ENCODE data around the gene ODC1.

ODC1 gene

DNA sequence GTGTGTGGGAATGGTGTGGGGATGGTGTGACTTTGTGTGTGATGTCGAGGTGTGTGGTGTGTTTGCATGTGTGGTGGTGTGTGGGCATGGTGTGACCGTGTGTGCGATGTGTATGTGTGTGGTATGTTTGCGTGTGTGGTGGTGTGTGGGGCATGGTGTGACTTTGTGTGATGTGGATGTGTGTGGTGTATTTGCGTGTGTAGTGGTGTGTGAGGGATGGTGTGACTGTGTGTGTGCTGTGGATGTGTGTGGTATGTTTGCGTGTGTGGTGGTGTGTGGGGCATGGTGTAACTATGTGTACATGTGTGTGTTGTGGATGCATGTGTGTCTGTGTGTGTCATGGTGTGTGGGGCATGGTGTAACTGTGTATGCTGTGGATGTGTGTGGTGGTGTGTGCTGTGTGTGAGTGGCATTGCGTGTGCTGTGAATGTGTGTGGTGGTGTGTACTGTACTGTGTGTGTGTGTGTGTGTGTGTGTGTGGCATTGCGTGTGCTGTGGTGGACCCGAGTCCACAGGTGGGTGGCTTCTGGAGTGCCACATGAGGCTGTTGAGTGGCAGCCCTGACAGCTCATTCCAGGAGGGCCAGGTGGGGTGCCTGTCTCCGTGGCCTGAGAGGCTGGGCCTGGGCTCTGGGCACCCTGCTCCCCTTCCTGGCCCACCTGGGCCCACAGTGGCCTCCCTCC lies 14.7 kb downstream of the ODC1 start:
- DNase-seq: no peak

DNA sequence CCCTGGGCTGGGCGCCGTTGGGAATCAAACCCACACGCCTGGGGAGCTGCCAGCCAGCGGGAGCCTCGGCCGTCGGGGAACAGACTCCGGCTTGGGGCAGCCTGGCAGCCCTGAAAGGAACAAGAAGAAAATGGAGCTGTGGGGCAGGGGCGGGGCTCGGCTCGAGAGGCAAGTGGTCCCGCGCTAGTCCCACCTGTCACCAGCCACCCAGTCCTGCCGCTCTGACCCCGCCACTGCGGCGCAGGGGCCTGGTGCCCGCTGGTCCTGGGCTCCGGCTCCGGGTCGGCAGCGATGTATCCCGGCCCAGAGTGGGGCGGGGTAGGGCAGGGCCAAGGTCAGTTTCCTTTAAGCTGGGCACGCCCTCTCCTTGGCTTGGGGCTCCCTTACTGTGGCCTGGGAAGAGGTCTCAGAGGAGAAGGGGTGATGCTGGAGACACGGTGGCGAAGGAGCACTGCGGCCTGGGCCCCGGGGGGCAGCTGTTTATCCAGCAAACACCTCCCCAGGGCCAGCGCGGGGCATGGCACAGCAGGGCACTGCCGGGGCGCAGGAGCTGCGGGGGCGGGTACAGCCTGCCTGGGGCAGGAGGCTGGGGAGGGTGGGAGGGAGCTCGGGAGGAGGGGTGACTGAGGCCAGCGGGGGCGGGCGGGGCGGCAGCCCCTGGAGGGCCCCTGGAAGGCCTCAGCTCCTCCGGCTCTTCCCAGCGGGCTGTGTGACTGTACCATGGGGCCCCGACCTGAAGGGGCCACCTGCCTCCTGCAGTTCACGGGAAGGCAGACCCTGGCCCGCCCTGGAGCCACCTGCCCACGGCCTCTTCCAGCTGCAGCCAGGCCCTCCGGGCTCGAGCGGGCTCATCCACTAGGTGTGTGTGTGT lies 15.6 kb downstream of the ODC1 start:
- no peak for DNase-seq

DNA sequence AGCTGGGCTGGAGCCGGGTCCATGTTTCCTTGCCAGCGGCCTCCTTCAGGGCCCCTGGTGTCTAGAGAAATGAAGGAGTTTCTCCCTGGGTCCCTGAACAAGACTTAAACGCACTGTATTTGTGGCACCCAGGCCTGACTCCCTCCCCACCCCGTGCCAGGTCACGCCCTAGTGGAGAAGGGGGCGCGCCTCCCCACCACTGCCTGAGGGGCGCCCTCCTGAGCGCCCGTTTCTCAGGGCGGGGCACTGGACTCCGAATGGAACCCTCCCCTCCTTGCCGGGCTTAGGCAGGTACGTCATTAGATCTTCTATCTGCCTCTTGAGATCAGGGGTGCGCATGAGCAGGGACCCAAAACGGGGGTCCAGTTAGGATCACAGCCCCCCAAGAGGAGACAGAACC lies 16.3 kb downstream of the ODC1 start:
- no peak for DNase-seq

DNA sequence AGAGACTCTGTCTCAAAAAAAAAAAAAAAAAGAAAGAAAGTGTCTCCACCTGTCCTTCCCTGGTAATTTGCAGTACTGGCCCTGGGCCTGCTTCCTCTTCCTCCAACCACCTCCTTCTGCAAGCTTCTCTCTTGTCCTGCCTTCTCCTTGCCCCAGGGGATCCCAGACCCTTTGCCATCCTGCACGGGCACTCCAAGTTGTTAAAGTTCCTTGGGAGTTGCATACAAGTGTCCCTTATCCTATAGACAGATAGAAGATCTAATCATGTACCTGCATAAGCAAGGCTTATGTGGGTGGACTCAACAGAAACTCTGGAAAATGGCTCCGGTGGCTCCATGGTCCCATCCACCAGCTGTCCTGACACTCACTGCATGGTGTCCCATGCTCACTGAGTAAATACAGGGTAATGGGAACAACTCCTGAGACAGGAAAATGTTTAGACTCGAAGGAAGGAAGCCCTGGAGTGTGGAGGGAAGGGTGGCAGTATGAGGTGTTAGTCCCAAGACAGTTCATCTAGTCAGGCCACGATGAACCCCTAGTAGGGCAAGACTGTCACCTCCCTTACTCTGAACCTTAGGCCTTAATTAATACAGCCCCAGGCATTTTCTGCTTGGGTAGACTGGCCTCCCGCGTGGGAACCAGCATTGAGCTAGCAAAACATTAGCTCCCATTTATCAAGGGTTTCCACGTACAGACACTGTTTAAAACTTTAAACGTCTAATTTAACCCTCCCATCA lies 17.1 kb downstream of the ODC1 start:
- no peak for DNase-seq

DNA sequence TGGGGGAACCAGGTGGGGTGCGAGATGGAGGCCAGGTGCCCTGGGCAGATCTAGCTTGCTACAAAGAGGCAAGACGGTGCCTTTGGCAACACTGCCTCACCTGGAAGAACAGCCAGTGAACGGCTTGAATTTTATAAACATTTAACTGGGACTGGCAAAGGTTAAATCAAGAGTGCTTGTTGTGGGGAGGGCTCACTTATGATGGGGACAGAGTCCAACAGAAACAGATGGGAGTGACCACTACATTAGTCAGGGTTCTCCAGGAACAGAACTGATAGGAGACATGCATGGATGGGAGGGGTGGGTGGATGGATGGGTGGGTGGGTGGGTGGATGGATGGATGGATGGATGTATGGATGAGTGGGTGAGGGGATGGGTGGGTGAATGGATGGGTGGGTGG lies 19.2 kb downstream of the ODC1 start:
- no peak for DNase-seq

DNA sequence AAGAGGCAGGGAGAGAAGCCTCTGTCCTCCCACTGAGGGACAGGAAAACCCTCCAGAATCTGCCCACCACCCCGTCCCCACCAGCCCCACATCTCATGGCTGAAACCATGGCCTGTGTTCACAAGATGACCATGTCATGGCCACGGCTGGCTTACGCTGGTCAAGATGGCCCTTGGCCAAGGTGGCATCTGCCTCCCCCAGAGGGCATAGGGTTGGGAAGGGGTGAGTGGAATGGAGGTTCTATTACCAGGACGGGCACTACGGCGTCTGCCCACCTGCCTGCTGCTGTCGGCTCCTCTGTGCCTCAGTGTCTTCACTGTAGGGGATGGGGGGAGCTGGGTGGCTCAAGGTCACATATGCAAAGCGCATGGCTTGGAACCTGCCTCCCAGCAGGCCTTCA lies 19.8 kb downstream of the ODC1 start:
- no peak for DNase-seq

DNA sequence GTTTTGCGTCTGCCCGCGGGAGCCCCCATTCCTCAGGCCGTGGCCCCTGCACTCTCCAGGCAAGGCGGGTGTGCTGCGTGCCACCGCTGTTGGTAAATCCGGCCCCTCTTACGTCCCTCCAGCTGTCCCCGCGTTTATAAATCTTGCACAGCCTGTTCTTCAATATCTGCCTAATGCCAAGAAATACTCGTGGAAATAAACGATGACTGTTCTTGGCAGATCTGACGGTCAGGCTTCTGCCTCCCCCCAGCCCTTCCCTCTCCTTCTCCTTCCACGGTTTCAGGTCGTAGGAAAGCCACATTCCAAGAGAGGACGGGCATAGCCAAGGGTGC lies 20.5 kb downstream of the ODC1 start:
- no peak for DNase-seq

DNA sequence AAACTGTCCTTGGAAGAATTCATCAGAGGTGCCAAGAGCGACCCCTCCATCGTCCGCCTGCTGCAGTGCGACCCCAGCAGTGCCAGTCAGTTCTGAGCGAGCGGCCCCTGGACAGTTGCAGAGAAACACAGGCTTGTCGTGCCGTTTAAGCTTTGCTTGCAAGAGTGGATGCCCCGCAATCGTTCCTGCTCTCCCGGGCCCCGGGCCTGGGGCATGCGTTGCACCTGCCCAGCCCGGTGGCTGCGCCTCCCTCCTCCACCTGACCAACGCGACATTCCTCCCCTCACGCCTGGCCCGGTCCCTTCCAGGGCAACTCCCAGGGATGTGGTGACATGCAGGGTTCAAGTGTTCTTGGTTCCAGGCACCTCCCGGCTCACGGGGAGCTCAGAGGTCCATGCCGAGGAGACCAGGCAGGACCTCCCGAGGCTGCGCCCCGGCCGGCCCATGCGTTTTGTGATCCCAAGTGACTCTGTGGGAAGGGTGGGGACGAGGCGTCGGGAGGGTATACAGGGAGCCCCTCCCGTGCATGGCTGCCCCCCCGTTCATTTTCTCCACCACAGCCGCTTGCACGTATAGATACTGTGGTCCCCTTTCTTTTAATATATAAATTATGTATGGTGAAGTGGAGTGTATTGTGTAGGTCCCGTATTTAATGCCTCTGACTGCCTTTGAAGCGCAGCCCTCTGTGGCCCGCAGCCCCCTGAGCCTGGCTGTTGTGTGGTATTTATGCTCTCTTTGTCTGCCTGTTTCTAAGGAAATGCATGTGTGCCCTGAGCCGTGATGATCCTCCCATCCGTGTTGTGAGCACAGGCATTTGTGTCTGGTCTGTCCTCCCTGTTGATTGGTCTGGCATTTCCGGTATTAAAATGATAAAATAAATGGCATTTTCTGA lies 21.2 kb downstream of the ODC1 start:
- DNase-seq: no peak

DNA sequence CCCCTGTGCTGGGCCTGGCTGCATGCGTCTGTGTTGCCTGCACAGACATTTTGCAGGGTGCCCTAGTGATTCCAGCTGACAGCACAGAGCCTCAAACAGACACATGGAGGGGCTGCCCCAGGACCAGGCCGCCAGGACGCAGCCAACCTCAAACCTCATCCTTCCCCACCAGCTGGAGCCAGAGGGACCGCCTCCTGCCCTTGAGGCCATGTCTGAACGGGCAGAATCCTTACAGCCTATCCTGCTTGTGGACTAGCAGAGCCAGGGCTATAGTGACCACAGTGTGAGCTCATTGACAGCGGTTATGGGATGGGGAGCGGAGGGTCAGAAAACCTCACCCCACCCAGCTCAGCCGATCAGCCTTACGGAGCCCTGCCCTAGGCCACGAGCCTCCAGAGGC lies 22.4 kb downstream of the ODC1 start:
- DNase-seq: no peak

DNA sequence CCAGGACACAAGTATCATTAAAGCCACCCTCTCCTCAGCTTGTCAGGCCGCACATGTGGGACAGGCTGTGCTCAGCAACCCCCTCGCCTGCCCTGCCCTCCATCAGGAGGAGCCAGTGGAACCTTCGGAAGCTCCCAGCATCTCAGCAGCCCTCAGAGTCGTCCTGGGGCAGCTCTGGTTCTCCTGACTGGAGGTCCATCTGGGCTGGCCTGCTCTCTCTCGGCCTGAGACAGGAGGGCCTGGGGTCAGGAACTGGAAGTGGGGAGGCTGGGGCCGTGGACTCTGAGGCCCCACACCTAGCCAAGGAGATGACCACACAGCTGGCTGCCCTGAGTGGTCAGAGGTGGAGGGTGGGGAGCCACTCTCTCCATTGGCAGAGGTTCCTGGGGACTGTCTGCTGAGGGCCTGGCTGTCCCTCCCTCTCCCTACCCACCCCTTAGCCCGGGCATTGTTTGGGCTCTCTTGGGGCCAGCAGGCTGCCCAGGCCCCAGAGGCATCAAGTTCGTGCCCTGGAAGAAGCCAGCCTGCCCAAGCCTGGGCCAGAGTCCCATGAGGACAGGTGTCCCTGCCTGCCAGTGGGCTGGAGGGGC lies 23.1 kb downstream of the ODC1 start:
- DNase-seq: no peak

DNA sequence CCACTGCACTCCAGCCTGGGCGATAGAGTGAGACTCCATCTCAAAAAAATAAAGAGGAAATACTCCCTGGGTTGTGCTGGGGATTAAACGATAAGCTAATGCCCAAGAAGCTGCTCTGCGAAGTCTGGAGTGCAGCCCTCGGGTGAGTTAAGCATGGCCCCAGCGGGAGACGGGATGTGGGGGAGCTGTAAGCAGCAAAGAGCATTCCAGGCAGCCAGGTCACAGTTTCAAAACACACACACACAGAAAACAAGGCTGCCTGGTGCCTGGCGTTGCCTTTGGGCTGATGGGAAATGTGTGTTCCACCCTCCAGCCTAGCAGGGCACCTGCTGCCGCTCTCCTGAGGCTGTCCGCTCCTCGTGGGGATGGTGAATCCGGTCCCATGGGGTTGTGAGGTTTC lies 24.1 kb downstream of the ODC1 start:
- no peak for DNase-seq

DNA sequence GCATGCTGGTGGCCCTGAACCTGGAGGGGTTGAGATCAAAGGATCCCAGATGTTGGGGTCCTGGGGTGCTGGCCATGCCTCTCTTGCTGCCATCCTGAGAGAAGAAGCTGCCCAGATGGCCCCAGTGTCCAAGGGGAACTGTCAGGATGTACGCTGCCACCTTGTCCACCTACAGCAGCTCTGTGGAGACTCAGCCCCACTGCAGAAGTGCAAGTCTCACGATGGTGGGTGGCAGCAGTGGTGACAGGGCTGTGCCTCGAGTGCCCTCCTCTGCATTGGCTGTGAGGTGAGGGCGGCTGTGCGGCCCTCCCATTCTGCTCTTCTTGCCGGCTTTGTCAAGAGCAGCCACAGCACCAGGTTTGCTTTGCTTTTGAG lies 24.7 kb downstream of the ODC1 start:
- DNase-seq: no peak

DNA sequence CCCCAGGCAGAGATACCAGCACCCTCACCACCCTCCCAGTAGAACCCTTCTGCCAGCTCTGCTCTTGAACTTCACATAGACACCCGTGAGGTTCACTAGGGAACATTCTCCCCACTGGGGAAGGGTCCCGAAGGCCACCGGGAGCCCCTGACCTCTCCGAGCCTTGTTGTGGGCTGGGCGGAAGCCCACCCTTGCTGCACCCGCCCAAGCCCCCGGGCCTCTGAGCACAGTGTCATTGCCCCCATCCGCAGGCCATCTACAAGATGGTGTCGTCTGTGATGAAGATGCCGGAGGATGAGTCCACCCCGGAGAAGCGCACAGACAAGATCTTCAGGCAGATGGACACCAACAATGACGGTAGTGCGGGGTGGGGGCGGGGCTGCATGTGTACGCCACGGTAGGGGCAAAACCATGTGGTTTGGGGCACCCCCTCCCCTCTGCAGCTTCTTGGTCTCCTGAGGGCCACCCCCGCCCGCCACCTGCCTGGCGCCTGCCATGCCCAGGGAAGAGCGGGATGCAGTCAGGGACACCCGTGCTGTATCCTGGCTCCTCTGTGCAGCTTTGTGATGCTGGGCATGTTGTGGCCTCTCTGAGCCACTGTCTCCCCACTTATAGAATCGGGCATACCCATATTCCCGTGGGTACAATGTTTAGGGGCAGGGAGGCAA lies 25.3 kb downstream of the ODC1 start:
- DNase-seq: no peak

DNA sequence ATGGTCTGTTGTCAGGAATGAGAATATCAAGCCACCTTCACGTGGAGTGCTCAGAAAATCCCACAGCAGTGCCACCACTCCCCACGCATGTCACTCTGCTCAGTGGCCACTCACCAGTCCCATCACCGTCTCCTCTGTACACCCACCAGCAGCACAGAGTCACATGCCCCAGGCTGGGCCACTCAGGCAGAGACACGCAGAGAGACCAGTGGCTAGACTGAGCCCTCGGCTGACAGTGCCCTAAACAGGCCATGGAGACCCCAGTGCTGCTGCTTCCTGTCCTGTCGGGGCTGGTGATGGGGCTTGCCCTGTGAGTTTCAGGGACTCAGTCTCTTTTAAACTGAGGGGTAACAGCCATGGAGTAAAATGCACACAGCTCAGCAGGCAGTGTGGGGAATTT lies 25.9 kb downstream of the ODC1 start:
- no peak for DNase-seq

DNA sequence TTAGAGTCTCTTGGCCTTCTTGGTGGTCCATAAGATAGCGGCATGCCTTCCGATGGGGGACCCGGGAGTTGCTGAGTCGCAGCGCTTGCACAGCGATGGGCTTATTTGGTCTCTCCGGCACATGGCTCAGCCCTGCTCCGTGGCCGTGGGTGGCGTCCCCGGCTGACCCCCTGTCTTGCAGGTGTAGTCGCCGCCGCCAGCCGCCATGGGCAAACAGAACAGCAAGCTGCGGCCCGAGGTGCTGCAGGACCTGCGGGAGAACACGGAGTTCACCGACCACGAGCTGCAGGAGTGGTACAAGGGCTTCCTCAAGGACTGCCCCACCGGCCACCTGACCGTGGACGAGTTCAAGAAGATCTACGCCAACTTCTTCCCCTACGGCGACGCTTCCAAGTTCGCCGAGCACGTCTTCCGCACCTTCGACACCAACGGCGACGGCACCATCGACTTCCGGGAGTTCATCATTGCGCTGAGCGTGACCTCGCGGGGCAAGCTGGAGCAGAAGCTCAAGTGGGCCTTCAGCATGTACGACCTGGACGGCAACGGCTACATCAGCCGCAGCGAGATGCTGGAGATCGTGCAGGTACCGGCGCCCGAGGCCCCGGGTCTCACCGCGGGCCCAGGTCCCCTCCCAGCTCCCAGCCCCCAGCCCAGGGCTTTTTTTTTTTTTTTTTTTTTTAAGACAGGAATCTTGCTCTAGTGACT lies 28.4 kb downstream of the ODC1 start:
- no peak for DNase-seq

DNA sequence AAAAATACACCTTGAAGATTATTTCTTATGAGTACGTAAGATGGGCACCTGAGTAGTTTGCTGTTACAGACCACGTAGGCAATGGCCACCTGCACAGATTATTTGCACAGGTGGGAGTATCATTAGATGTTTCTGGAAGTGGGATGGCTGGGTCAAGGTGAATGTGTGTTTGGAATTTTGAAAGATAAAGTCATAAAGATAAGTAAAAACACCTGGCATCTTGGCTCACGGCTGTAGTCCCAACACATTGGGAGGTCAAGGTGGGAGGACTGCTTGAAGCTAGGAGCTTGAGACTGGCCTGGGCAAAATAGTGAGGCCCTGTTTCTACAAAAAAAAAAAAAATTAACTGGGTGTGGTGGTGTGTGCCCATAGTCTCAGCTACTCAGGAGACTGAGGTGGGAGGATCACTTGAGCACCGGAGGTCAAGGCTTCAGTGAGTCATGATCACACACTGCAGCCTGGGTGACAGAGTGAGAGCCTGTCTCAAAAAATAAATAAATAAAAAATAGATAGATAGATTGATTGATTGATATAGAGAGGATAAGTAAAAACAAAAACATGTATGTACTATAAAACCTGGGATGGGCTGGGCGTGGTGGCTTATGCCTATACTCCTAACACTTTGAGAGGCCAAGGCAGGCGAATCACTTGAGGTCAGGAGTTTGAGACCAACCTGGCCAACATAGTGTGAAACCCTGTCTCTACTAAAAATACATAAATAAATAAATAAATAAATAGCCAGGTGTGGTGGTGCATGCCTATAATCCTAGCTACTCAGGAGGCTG lies 30.4 kb downstream of the ODC1 start:
- no peak for DNase-seq

DNA sequence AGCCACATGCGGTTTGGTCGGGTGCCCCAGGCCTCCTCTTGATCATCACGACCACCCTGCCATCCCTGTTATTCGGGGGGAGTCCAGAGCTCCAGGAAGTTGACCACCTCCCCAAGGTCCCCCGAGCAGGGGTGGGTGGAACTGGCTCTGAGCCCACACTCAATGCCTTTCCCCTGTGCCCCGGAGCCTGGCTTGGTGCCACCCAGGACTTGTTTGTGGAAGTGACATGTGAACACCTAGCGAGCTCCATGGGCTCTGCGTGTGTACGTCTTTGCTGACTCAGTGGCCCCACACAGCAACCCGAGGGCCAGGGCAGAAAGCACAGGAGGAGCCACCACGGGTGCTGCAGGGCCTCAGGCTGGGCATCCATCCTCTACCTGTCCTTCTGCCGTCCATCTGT lies 32.5 kb downstream of the ODC1 start:
- DNase-seq: no peak

DNA sequence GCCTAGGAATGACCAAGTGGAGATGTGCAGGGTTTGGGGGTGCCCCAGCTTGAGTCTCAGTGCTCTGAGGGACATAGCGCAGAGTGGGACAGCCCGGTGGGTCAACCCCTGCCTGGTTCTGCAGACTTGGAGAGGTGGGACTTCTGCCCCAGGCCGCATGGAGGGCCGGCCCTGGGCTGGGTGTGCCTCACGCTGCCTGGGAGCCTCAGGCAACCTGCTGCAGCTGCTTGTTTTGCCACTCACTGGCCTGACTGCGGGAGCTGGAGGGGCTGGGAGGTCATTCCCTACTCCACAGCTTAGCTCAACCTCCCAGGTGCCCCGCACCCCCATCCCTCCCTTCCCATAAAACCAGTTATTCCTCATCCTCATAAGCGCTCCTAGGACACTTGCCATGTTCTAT lies 33.1 kb downstream of the ODC1 start:
- DNase-seq: no peak

DNA sequence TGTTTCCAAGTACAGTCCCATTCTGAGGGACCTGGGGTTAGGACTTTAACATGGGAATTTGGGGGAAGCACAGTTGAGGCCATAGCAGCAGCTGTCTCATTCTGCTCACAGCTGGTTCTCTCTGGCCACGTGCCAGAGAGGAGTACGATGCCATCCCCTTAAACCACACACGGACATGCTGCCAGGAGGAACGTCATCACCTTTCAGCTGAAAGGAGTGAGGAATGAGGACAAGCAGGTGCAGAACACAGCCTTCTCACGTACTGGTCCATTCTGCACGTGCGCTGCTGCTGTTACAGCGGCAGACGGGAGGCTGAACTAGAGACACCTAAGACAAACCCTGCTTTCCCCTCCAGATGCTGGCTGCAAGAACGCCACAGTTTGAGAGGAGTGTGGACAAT lies 33.5 kb downstream of the ODC1 start:
- DNase-seq: no peak

DNA sequence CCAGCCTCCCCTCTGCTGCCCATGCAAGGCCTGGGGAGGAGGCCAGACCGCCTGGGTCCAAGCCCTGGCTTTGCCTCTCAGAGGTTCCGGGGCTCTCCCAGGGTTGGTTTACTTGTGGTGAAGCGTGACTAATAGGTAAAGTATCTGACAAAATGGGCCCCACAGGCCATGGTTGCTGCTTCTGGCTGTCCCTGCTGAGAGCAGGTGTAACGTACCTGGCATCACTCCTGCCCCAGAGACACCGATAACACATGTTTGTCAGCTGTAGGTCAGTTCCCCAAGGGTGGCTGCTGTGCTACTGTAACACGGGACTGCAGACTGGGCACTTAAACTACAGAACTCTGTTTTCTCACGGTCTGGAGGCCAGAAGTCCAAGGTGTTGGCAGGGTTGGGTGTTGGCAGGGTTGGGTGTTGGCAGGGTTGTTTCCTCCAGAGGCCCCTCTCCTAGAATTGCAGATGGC lies 34.1 kb downstream of the ODC1 start:
- no peak for DNase-seq

DNA sequence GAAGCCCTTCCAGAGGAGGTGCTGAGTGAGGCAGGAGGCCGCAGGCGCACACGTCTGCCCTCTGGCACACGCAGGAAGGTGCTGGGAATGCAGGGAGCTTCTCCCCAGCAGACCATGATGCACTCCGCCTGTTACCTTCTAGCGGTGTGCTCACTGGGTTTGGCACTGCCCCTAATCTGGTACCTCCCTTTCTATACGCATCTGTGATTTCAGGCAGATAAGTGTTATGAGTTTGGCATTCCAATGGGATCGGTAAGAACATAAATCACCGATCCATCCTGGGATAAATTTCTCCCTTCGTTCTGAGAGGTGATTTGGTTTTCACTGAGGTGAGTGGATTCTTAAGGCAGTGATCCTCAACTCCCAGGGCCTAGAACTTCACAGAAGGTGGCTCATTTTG lies 34.6 kb downstream of the ODC1 start:
- no peak for DNase-seq

Measured in amniotic stem cell (primary cell).